Mesenchymal stem cell (in vitro differentiated cells and primary cell): Measurements from ENCODE around the gene ZG16.
"Not testable (repeated sequence)": the region's sequence is repeated elsewhere in the genome, so short reads cannot be mapped to it uniquely, and the experiment has no call there.

ENCODE experiments used
- DNase-seq: peaks from one replicate; pipeline ENCODE4 v3.0.0-alpha.2; 2013
- H2AFZ ChIP-seq: one replicate; pipeline ENCODE4 v1.6.1; 2013; ENCODE audit warnings: low read depth, mild to moderate bottlenecking, control low read depth, inconsistent platforms, low read length, moderate library complexity
- H2AK5ac ChIP-seq: 2 replicates; pipeline ENCODE4 v1.6.1; 2013; ENCODE audit warnings: low read length, moderate library complexity, mild to moderate bottlenecking, inconsistent platforms; ENCODE audit not compliant: severe bottlenecking
- H2BK120ac ChIP-seq: one replicate; pipeline ENCODE4 v1.6.1; 2013; ENCODE audit warnings: low read depth, mild to moderate bottlenecking, inconsistent platforms, low read length, moderate library complexity
- H2BK12ac ChIP-seq, 2 experiments: one replicate each; pipeline ENCODE4 v1.6.1; 2013; ENCODE audit warnings: inconsistent platforms in 2 of 2, low read length in 2 of 2, mild to moderate bottlenecking in 2 of 2, moderate library complexity in 2 of 2, control low read depth in 1 of 2
- H2BK15ac ChIP-seq: one replicate; pipeline ENCODE4 v1.6.1; 2013; ENCODE audit warnings: mild to moderate bottlenecking, low read depth, inconsistent platforms; ENCODE audit not compliant: poor library complexity, severe bottlenecking
- H2BK5ac ChIP-seq: 2 replicates; pipeline ENCODE4 v1.6.1; 2013; ENCODE audit warnings: low read depth, mild to moderate bottlenecking, low read length, control low read depth, inconsistent platforms; ENCODE audit not compliant: poor library complexity, severe bottlenecking
- H3K14ac ChIP-seq, 2 experiments: one replicate each; pipeline ENCODE4 v1.6.1; 2013; ENCODE audit warnings: inconsistent platforms in 2 of 2, low read length in 2 of 2, control low read depth in 1 of 2, mild to moderate bottlenecking in 1 of 2, moderate library complexity in 1 of 2
- H3K18ac ChIP-seq, 2 experiments: one replicate each; pipeline ENCODE4 v1.6.1; 2013; ENCODE audit warnings: inconsistent platforms in 2 of 2, low read length in 2 of 2, control low read depth in 1 of 2, low read depth in 1 of 2, mild to moderate bottlenecking in 1 of 2
- H3K23ac ChIP-seq, 2 experiments: one replicate each; pipeline ENCODE4 v1.6.1; 2013; ENCODE audit warnings: inconsistent platforms in 2 of 2, low read length in 2 of 2, mild to moderate bottlenecking in 2 of 2, moderate library complexity in 2 of 2, control low read depth in 1 of 2
- H3K27ac ChIP-seq: 2 replicates; pipeline ENCODE4 v1.5.1; 2013; ENCODE audit warnings: mild to moderate bottlenecking, moderate library complexity, low read length, control low read depth, inconsistent platforms; ENCODE audit not compliant: poor library complexity, severe bottlenecking
- H3K27me3 ChIP-seq, 2 experiments: 2 replicates each; pipeline versions ENCODE4 v1.6.1 to v1.7.0; 2013; ENCODE audit warnings: low read length in 2 of 2, mild to moderate bottlenecking in 2 of 2, moderate library complexity in 2 of 2, control low read depth in 1 of 2, inconsistent platforms in 1 of 2; ENCODE audit not compliant: control insufficient read depth in 1 of 2, insufficient read depth in 1 of 2
- H3K36me3 ChIP-seq, 2 experiments: 2 replicates each; pipeline versions ENCODE4 v1.6.1 to v1.7.0; 2013; ENCODE audit warnings: low read length in 2 of 2, control low read depth in 1 of 2, inconsistent platforms in 1 of 2, low read depth in 1 of 2, mild to moderate bottlenecking in 1 of 2; ENCODE audit not compliant: insufficient read depth in 2 of 2, control insufficient read depth in 1 of 2
- H3K4ac ChIP-seq, 2 experiments: one replicate each; pipeline ENCODE4 v1.6.1; 2013; ENCODE audit warnings: inconsistent platforms in 2 of 2, low read length in 2 of 2, mild to moderate bottlenecking in 2 of 2, moderate library complexity in 2 of 2, control low read depth in 1 of 2, low read depth in 1 of 2
- H3K4me1 ChIP-seq: 2 replicates; pipeline ENCODE4 v1.6.1; 2013; ENCODE audit warnings: low read depth, low read length, control low read depth; ENCODE audit not compliant: control insufficient read depth, insufficient read depth
- H3K4me2 ChIP-seq: 2 replicates; pipeline ENCODE4 v1.6.1; 2013; ENCODE audit warnings: low read length, mild to moderate bottlenecking, inconsistent platforms; ENCODE audit not compliant: poor library complexity, severe bottlenecking
- H3K4me3 ChIP-seq, 2 experiments: 2 replicates each; pipeline versions ENCODE4 v1.5.1 to v1.7.0; 2013; ENCODE audit warnings: low read length in 2 of 2, mild to moderate bottlenecking in 2 of 2, control low read depth in 1 of 2, low read depth in 1 of 2; ENCODE audit not compliant: insufficient read depth in 1 of 2
- H3K79me1 ChIP-seq: replicated peaks from 2 replicates; pipeline ENCODE4 v1.6.1; 2013; ENCODE audit warnings: mild to moderate bottlenecking, control low read depth, low read length, inconsistent platforms; ENCODE audit not compliant: poor library complexity, severe bottlenecking
- H3K9ac ChIP-seq: 2 replicates; pipeline ENCODE4 v1.7.0; 2013; ENCODE audit warnings: mild to moderate bottlenecking, low read length, moderate library complexity
- H3K9me3 ChIP-seq: 2 replicates; pipeline ENCODE4 v1.7.0; 2013; ENCODE audit warnings: mild to moderate bottlenecking, low read length; ENCODE audit not compliant: control insufficient read depth
- H4K8ac ChIP-seq: one replicate; pipeline ENCODE4 v1.6.1; 2013; ENCODE audit warnings: inconsistent platforms, mild to moderate bottlenecking, low read length, moderate library complexity
- H4K91ac ChIP-seq: one replicate; pipeline ENCODE4 v1.6.1; 2013; ENCODE audit warnings: mild to moderate bottlenecking, low read length, inconsistent platforms
- WGBS: methylation state at CpG from one replicate; pipeline ENCODE4 v1.1.7; 2013; ENCODE audit warnings: mixed read lengths; 5-methylcytosine and 5-hydroxymethylcytosine counted together

ZG16 gene

DNA sequence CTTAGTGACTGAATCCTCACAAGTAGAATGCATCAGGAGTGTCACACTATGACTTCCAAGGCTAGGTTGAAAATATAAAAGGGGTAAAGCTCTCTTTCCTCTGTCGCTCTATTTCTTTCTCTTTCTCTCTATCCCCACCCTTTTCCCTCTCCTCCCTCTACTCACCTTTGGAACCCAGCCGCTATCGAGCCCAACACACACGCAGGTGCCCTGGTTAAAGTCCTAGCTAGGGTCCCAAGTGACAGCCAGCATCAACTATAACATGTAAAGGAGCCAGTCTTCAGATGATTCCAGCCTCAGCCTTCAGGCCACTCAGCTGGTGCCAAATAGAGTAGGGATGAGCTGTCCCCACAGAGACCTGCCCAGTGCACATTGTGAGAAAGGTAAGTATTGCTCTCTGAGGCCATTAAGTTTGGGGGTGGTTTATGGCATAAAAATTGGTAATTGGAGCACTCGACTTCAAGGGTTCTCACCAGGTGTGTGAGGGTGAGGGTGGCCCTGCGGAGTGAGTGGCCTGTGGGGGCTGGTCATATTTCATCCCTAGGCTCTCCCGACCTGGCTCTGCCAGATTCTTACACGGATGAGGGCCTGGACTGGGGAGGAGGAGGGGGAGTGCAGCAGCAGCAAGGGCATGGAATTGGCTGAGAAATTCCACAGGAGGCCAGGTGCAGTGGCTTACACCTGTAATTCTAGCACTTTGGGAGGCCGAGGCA is 17.3 kb upstream of the ZG16 start:
- Histone ChIP-seq H3K14ac (no peak overlapping the region), H3K4me1 (peaks cover 5% of the 10 kb centered on the region), H2BK5ac (no peak overlapping the region), H3K79me1 (no peaks in the 10 kb centered on the region), H4K91ac (no peak overlapping the region), H3K4me2 (no peak overlapping the region), H3K9me3 (no peaks in the 10 kb centered on the region), H3K27me3 (peaks cover 8 to 23% of the 10 kb centered on the region in 2 experiments), H2AK5ac (no peak overlapping the region), H3K36me3 (no peaks in the 10 kb centered on the region), H3K9ac (no peak overlapping the region), H3K18ac (no peak overlapping the region), H4K8ac (no peak overlapping the region), H2BK15ac (no peak overlapping the region), H3K27ac (no peak overlapping the region), H2BK12ac (no peak overlapping the region), H2AFZ (no peak overlapping the region), H2BK120ac (no peak overlapping the region), H3K4ac (no peak overlapping the region), H3K4me3 (no peak overlapping the region), H3K23ac (no peak overlapping the region)
- WGBS, result 71% methylated on average over 8 of the region's 9 CpGs
- no peak for DNase-seq

- not testable (repeated sequence) for H4K8ac ChIP-seq, H3K4me1 ChIP-seq, H3K36me3 ChIP-seq, DNase-seq, H3K23ac ChIP-seq, H2BK12ac ChIP-seq, H3K4me3 ChIP-seq, H3K18ac ChIP-seq, H4K91ac ChIP-seq, H3K4me2 ChIP-seq, H2BK120ac ChIP-seq, H2AK5ac ChIP-seq, H2BK5ac ChIP-seq, H3K9me3 ChIP-seq, H3K9ac ChIP-seq, H3K4ac ChIP-seq, H3K79me1 ChIP-seq, H3K27ac ChIP-seq, H2BK15ac ChIP-seq, H3K14ac ChIP-seq, H2AFZ ChIP-seq
- WGBS, result 83% methylated on average over 7 of the region's 8 CpGs
- H3K27me3 ChIP-seq, result peaks cover 8 to 23% of the 10 kb centered on the region in 2 experiments
These were observed 16.8 kb upstream of the ZG16 start for GRCh38 chr16:29761280-29761651.

GRCh38 chr16:29761882-29762281 is 16.2 kb upstream of the ZG16 start:
- no peak overlapping the region for H2AK5ac ChIP-seq

DNA sequence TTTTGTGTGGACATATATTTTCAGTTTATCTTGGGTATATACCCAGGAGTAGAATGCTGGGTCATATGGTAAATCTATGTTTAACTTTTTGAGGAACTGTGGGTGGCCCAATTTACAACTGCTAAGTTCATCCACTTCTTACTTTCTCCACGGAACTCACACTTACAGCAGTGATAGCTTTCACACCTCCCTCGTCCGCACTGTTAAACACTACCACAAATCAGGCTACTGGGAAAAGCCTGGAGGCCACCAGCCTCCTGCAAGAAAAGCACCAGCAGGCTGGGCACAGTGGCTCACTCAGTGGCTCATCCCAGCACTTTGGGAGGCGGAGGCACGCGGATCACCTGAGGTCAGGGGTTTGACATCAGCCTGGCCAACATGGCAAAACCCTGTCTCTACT is 14.7 kb upstream of the ZG16 start:
- Histone ChIP-seq H3K9ac (no peak overlapping the region), H2AK5ac (no peak overlapping the region), H4K8ac (no peak overlapping the region), H2BK15ac (no peak overlapping the region), H3K27ac (no peak overlapping the region), H3K23ac (no peak overlapping the region), H2BK5ac (no peak overlapping the region), H3K4me3 (no peak overlapping the region), H3K4me1 (peaks cover 2% of the 10 kb centered on the region), H3K79me1 (no peaks in the 10 kb centered on the region), H3K14ac (no peak overlapping the region), H3K18ac (no peak overlapping the region), H3K36me3 (no peaks in the 10 kb centered on the region), H3K4me2 (no peak overlapping the region), H2AFZ (no peak overlapping the region), H3K27me3 (peaks cover 8 to 23% of the 10 kb centered on the region in 2 experiments), H2BK120ac (no peak overlapping the region), H3K9me3 (no peaks in the 10 kb centered on the region), H2BK12ac (no peak overlapping the region), H3K4ac (no peak overlapping the region), H4K91ac (no peak overlapping the region)
- 87% methylated on average over 6 of the region's 6 CpGs for WGBS
- DNase-seq, result no peak

More at GRCh38 chr16:29761882-29762281, 16.2 kb upstream of the ZG16 start:
- H2AFZ ChIP-seq, result no peak overlapping the region
- no peaks in the 10 kb centered on the region for H3K9me3 ChIP-seq
- H2BK120ac ChIP-seq, result no peak overlapping the region
- no peak overlapping the region for H2BK15ac ChIP-seq
- no peak overlapping the region for H3K23ac ChIP-seq
- no peak overlapping the region for H4K8ac ChIP-seq
- no peak overlapping the region for H3K27ac ChIP-seq
- no peak overlapping the region for H3K4me3 ChIP-seq
- H3K4ac ChIP-seq, result no peak overlapping the region
- no peak overlapping the region for H3K9ac ChIP-seq
- H2BK5ac ChIP-seq, result no peak overlapping the region
- H3K27me3 ChIP-seq, result peaks cover 8 to 23% of the 10 kb centered on the region in 2 experiments
- no peak overlapping the region for H3K18ac ChIP-seq
- no peak overlapping the region for H2BK12ac ChIP-seq
- 86% methylated on average over 5 of the region's 6 CpGs for WGBS
- peaks cover 5% of the 10 kb centered on the region for H3K4me1 ChIP-seq
- no peak overlapping the region for H3K14ac ChIP-seq
- no peak for DNase-seq
- no peak overlapping the region for H4K91ac ChIP-seq
- H3K79me1 ChIP-seq, result no peaks in the 10 kb centered on the region
- H3K36me3 ChIP-seq, result no peaks in the 10 kb centered on the region
- no peak overlapping the region for H3K4me2 ChIP-seq
